IMR-90 (cell line): ENCODE results near the gene ZNF705A. TPM values are rescaled to one million over a fixed set of nuclear protein-coding genes. Genes with fewer than 3 reads are reported as not detected.

ENCODE experiments used
- ATAC-seq: fragments of 200-7000 bp; cut with Tn5 transposase; 2 replicates; pipeline ENCODE4 v1.9.1; 2020; ENCODE audit warnings: low read depth, mild to moderate bottlenecking, moderate library complexity
- Bru-seq: library from RNA; stranded (reverse); fragments of 400-500 nt; gene quantifications from one replicate; lab custom pipeline; 2021; lab: Mats Ljungman, UMichigan
- BruChase-seq, 2 experiments: library from RNA; stranded (reverse); fragments of 400-500 nt; gene quantifications; one replicate each; lab custom pipeline; 2021; lab: Mats Ljungman, UMichigan
- BruUV-seq: library from RNA; stranded (reverse); fragments of 400-500 nt; replicated peaks from 2 replicates; lab custom pipeline; 2021; lab: Mats Ljungman, UMichigan
- CTCF ChIA-PET: fragments of 300-600 bp; formaldehyde crosslinking; extraction: SDS; loops from one replicate; lab custom pipeline; 2021; ENCODE audit warnings: antibody characterized with exemption; lab: Yijun Ruan, JAX
- POLR2A ChIA-PET: fragments of 300-600 bp; sonication (Branson Sonifier 250); formaldehyde crosslinking; loops from one replicate; lab custom pipeline; 2022; ENCODE audit warnings: antibody characterized with exemption; ENCODE audit not compliant: unreplicated experiment; lab: Charles Lee
- DNase-seq: peaks from one replicate; pipeline ENCODE4 v3.0.0; 2013
- H2AFZ ChIP-seq: replicated peaks from 2 replicates; pipeline ENCODE3; 2013; ENCODE audit warnings: low read length, mild to moderate bottlenecking; ENCODE audit not compliant: poor library complexity
- H2AK5ac ChIP-seq: 2 replicates; pipeline ENCODE4 v1.6.1; 2013; ENCODE audit warnings: low read depth, low read length, inconsistent platforms
- H2AK9ac ChIP-seq: replicated peaks from 2 replicates; pipeline ENCODE3; 2013; ENCODE audit warnings: mild to moderate bottlenecking, low read depth, low read length, moderate library complexity; ENCODE audit not compliant: poor library complexity
- H2BK120ac ChIP-seq: 2 replicates; pipeline ENCODE4 v1.6.1; 2013; ENCODE audit warnings: low read depth, low read length, inconsistent platforms
- H2BK15ac ChIP-seq: 3 replicates; pipeline ENCODE4 v1.6.1; 2013; ENCODE audit warnings: low read depth, low read length, inconsistent platforms
- H2BK20ac ChIP-seq: 2 replicates; pipeline ENCODE4 v1.6.1; 2013; ENCODE audit warnings: low read depth, mild to moderate bottlenecking, inconsistent platforms, low read length, moderate library complexity
- H2BK5ac ChIP-seq: 2 replicates; pipeline ENCODE4 v1.6.1; 2013; ENCODE audit warnings: mild to moderate bottlenecking, low read depth, low read length, inconsistent platforms; ENCODE audit not compliant: poor library complexity, severe bottlenecking
- H3K14ac ChIP-seq: replicated peaks from 2 replicates; pipeline ENCODE4 v1.6.1; 2013; ENCODE audit warnings: low read depth, low read length, inconsistent platforms
- H3K18ac ChIP-seq: 2 replicates; pipeline ENCODE4 v1.6.1; 2013; ENCODE audit warnings: low read depth, low read length, control low read depth
- H3K23ac ChIP-seq: 2 replicates; pipeline ENCODE4 v1.6.1; 2013; ENCODE audit warnings: low read depth, low read length, inconsistent platforms
- H3K27ac ChIP-seq: 2 replicates; pipeline ENCODE4 v1.5.1; 2013; ENCODE audit warnings: mild to moderate bottlenecking, control low read depth, low read length; ENCODE audit not compliant: insufficient read depth
- H3K27me3 ChIP-seq: 2 replicates; pipeline ENCODE4 v1.6.1; 2013; ENCODE audit warnings: low read length; ENCODE audit not compliant: control insufficient read depth, insufficient read depth
- H3K36me3 ChIP-seq: 2 replicates; pipeline ENCODE4 v1.6.1; 2013; ENCODE audit warnings: low read length, mixed read lengths; ENCODE audit not compliant: control insufficient read depth, insufficient read depth
- H3K4ac ChIP-seq: 2 replicates; pipeline ENCODE4 v1.6.1; 2013; ENCODE audit warnings: low read depth, low read length, inconsistent platforms
- H3K4me1 ChIP-seq: 2 replicates; pipeline ENCODE4 v1.6.1; 2013; ENCODE audit warnings: low read length, mixed read lengths; ENCODE audit not compliant: control insufficient read depth, insufficient read depth
- H3K4me2 ChIP-seq: 2 replicates; pipeline ENCODE4 v1.6.1; 2013; ENCODE audit warnings: low read depth, mild to moderate bottlenecking, control low read depth, low read length, moderate library complexity
- H3K4me3 ChIP-seq: 2 replicates; pipeline ENCODE4 v1.5.1; 2013; ENCODE audit warnings: low read depth, mild to moderate bottlenecking, control low read depth, low read length, moderate library complexity; ENCODE audit not compliant: insufficient read depth
- H3K56ac ChIP-seq: 2 replicates; pipeline ENCODE4 v1.6.1; 2013; ENCODE audit warnings: low read length, inconsistent platforms; ENCODE audit not compliant: insufficient read depth; ENCODE audit errors: extremely low read depth
- H3K79me1 ChIP-seq, 2 experiments: 2 replicates each; pipeline ENCODE4 v1.6.1; 2013; ENCODE audit warnings: low read length in 2 of 2, inconsistent platforms in 1 of 2, low read depth in 1 of 2
- H3K9ac ChIP-seq: 2 replicates; pipeline ENCODE4 v1.6.1; 2013; ENCODE audit warnings: low read depth, low read length, control low read depth
- H3K9me1 ChIP-seq: 2 replicates; pipeline ENCODE4 v1.6.1; 2013; ENCODE audit warnings: low read length, inconsistent platforms; ENCODE audit not compliant: insufficient read depth
- H3K9me3 ChIP-seq: 2 replicates; pipeline ENCODE4 v1.6.1; 2013; ENCODE audit warnings: low read length; ENCODE audit not compliant: control insufficient read depth, insufficient read depth
- H4K20me1 ChIP-seq: 2 replicates; pipeline ENCODE4 v1.6.1; 2013; ENCODE audit warnings: low read length, inconsistent platforms; ENCODE audit not compliant: insufficient read depth
- H4K5ac ChIP-seq: 2 replicates; pipeline ENCODE4 v1.6.1; 2013; ENCODE audit warnings: mild to moderate bottlenecking, low read depth, low read length, control low read depth
- H4K8ac ChIP-seq, 2 experiments: 2 replicates each; pipeline ENCODE4 v1.6.1; 2013; ENCODE audit warnings: low read depth in 2 of 2, low read length in 2 of 2, control low read depth in 1 of 2, inconsistent platforms in 1 of 2
- H4K91ac ChIP-seq: 2 replicates; pipeline ENCODE4 v1.6.1; 2013; ENCODE audit warnings: low read depth, low read length, inconsistent platforms; ENCODE audit not compliant: insufficient read depth
- BHLHE40 ChIP-seq: fragments of 150-350 bp; IDR thresholded peaks from 2 replicates; pipeline ENCODE4 v1.6.1; 2016; ENCODE audit warnings: mild to moderate bottlenecking, low read depth, low read length
- MAZ ChIP-seq: IDR thresholded peaks from 2 replicates; pipeline ENCODE4 v1.6.1; 2012; ENCODE audit warnings: low read depth, mild to moderate bottlenecking, low read length, improper control_type of control experiment, moderate library complexity, borderline replicate concordance
- NFE2L2 ChIP-seq: fragments of 150-350 bp; IDR thresholded peaks from 2 replicates; pipeline ENCODE4 v1.6.1; 2016; ENCODE audit warnings: low read depth, mild to moderate bottlenecking, low read length
- RCOR1 ChIP-seq: IDR thresholded peaks from 2 replicates; pipeline ENCODE4 v1.6.1; 2012; ENCODE audit warnings: mild to moderate bottlenecking, low read length, improper control_type of control experiment; ENCODE audit not compliant: insufficient replicate concordance
- WGBS, 2 experiments: methylation state at CpG; one replicate each; pipeline versions ENCODE4 v1.1.5 to v1.1.7; 2013; ENCODE audit warnings: missing lambda C conversion rate in 2 of 2; ENCODE audit not compliant: insufficient read length in 1 of 2; ENCODE audit errors: extremely low coverage in 2 of 2; 5-methylcytosine and 5-hydroxymethylcytosine counted together
- dilution Hi-C: fragments of 300-500 bp; cut with HindIII; formaldehyde crosslinking; loops from one replicate; pipeline ENCODE4 v1.14.3; 2018; ENCODE audit warnings: low sequenced_read_pairs; ENCODE audit not compliant: unreplicated experiment
- in situ Hi-C: fragments of 300-500 bp; cut with MboI; formaldehyde crosslinking; loops from 3 replicates; pipeline ENCODE4 v1.14.3; 2019; ENCODE audit warnings: low sequenced_read_pairs, inconsistent platforms, mixed read lengths
- intact Hi-C: fragments of 100-400 bp; cut with micrococcal nuclease; formaldehyde crosslinking; loops from 2 replicates; pipeline ENCODE4 v1.10.0; 2022
- long read RNA-seq: library from polyadenylated mRNA; unstranded; transcript quantifications from one replicate; pipeline ENCODE4 v2.0.0, GENCODE V29; 2021; ENCODE audit not compliant: unreplicated experiment
- polyA plus RNA-seq, 3 experiments: library from polyadenylated mRNA; depleted of rRNA; stranded (reverse); fragments of >200 nt; gene quantifications; 2 replicates each; pipeline ENCODE4 v1.2.3, GENCODE V29; 2012; ENCODE audit warnings: low replicate concordance in 1 of 3
- total RNA-seq: library from RNA; depleted of rRNA; stranded (reverse); fragments of >200 nt; gene quantifications from 2 replicates; pipeline ENCODE4 v1.2.3, GENCODE V29; 2012; rRNA removed
- TF ChIP-seq, protein P1 (sequence below): fragments of 150-350 bp; IDR thresholded peaks from 2 replicates; pipeline ENCODE4 v1.6.1; 2017; ENCODE audit warnings: mild to moderate bottlenecking, antibody characterized with exemption, low read length, low read depth

Gene ZNF705A
- total RNA-seq (not detected in 2 replicates), polyA plus RNA-seq (2012; rRNA removed) (not detected in 2 replicates), Bru-seq, nascent RNA (not detected), BruChase-seq, experiment 1, labeled RNA remaining after a 6-hour chase (not detected), BruChase-seq, experiment 2, labeled RNA remaining after a 2-hour chase (not detected)
- not detected in 2 replicates for polyA plus RNA-seq (2012; cell fraction: cytosol; rRNA removed)
- not detected in 2 replicates for polyA plus RNA-seq (2012; cell fraction: nucleus; rRNA removed; ENCODE audit: low replicate concordance)
- long read RNA-seq = 0 reads

GRCh38 chr12:8156845-8157244 lies at the start of gene ZNF705A:
ZNF705A (plus strand) TSS chr12:8157015; CDS start chr12:8172626, 15,611 bp downstream.
- no TSS peak for BruUV-seq
- Histone ChIP-seq H3K56ac (peak within 1 kb of the TSS; percentile 64; the same call in 1 of the 2 replicates), H4K5ac (peak within 1 kb of the TSS; percentile 92), H3K27ac (peak within 1 kb of the TSS; percentile 73), H2BK20ac (peak within 1 kb of the TSS; percentile 95), H2BK5ac (peak within 1 kb of the TSS; percentile 63), H4K8ac (peak within 1 kb of the TSS; percentile 44 to 59), H4K20me1 (no peaks in the 10 kb centered on the region), H2AK9ac (no peak within 1 kb of the TSS), H3K79me1 (no peaks in the 10 kb centered on the region), H4K91ac (peak within 1 kb of the TSS; percentile 73), H3K36me3 (no peaks in the 10 kb centered on the region), H3K18ac (peak within 1 kb of the TSS; percentile 96), H3K14ac (peak within 1 kb of the TSS; percentile 60; the same call in 1 of the 2 replicates), H3K9ac (no peak within 1 kb of the TSS), H2AFZ (no peak within 1 kb of the TSS), H3K27me3 (no peaks in the 10 kb centered on the region), H3K4ac (peak within 1 kb of the TSS; percentile 80; the same call in 1 of the 2 replicates), H2BK120ac (peak within 1 kb of the TSS; percentile 87), H3K9me3 (no peaks in the 10 kb centered on the region), H3K4me3 (no peak within 1 kb of the TSS), H3K4me2 (peak within 1 kb of the TSS; percentile 43; the same call in 1 of the 2 replicates), H2BK15ac (peak within 1 kb of the TSS; percentile 84; the same call in 2 of the 3 replicates), H3K9me1 (no peaks in the 10 kb centered on the region), H3K4me1 (peaks cover 4% of the 10 kb centered on the region), H3K23ac (peak within 1 kb of the TSS; percentile 61; the same call in 1 of the 2 replicates), H2AK5ac (0 out of 2 replicates have a peak within 1 kb of the TSS, but pooled peaks have one; percentile 78)
- TF ChIP-seq NFE2L2 (peak; percentile 76), MAZ (no peak), BHLHE40 (no peak), RCOR1 (no peak)
- TF ChIP-seq, protein P1, sequence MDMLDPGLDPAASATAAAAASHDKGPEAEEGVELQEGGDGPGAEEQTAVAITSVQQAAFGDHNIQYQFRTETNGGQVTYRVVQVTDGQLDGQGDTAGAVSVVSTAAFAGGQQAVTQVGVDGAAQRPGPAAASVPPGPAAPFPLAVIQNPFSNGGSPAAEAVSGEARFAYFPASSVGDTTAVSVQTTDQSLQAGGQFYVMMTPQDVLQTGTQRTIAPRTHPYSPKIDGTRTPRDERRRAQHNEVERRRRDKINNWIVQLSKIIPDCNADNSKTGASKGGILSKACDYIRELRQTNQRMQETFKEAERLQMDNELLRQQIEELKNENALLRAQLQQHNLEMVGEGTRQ = no peak
- ChIA-PET POLR2A (no interaction called here), CTCF (interaction anchor here (0.6 to 0.7 kb wide), 2 partner anchors 147 to 630 kb away, joined by 3 to 4 read pairs; no protein-coding TSS in a partner anchor)
- peak; percentile 84 for ATAC-seq
- dilution Hi-C loops = no loop called here
- intact Hi-C loops = no loop called here
- in situ Hi-C loops = no loop called here
- WGBS, 2 experiments = no CpG with 5 or more reads among the region's 3 CpGs
- peak; percentile 87 for DNase-seq
